ENCODE results near the gene PROX2.

Gene PROX2

GRCh38 chr14:74840603-74841030 lies 35.3 kb downstream of the PROX2 start:
- no peak overlapping the region for H3K27ac ChIP-seq (replicated peaks; ENCODE audit: low read length)

GRCh38 chr14:74838166-74838565 lies 37.8 kb downstream of the PROX2 start:
- Histone ChIP-seq H3K27me3 (ENCODE audit: control insufficient read depth in 3 of 3, insufficient read depth in 3 of 3, low read depth in 1 of 3, low read length in 3 of 3) (no peaks in the 10 kb centered on the region), H2BK120ac (ENCODE audit: low read depth, low read length) (no peak overlapping the region), H3K36me3 (replicated peaks in 1 of 2; ENCODE audit: control insufficient read depth in 2 of 2, insufficient read depth in 2 of 2, low read length in 2 of 2) (peaks cover 4 to 68% of the 10 kb centered on the region in 2 donors), H4K91ac (ENCODE audit: low read depth, low read length, poor library complexity) (no peak overlapping the region), H2BK15ac (ENCODE audit: low read length) (no peak overlapping the region), H3K18ac (ENCODE audit: low read length) (no peak overlapping the region), H3K4me1 (ENCODE audit: control insufficient read depth in 2 of 2, insufficient read depth in 1 of 2, low read depth in 1 of 2, low read length in 2 of 2) (peaks cover 0 to 1% of the 10 kb centered on the region in 2 donors), H3K14ac (ENCODE audit: low read length) (no peak overlapping the region), H3K9ac (ENCODE audit: low read depth, low read length, poor library complexity) (no peak overlapping the region), H3K9me3 (replicated peaks in 1 of 2; ENCODE audit: control insufficient read depth in 2 of 2, insufficient read depth in 1 of 2, low read depth in 1 of 2, low read length in 2 of 2) (no peaks in the 10 kb centered on the region), H2BK12ac (ENCODE audit: low read length) (no peak overlapping the region), H3K4me2 (ENCODE audit: insufficient read depth, low read length, poor library complexity, severe bottlenecking) (no peak overlapping the region), H3K27ac (replicated peaks; ENCODE audit: low read length) (no peak overlapping the region), H3K79me1 (ENCODE audit: low read depth, low read length) (no peaks in the 10 kb centered on the region), H2AFZ (ENCODE audit: low read length) (no peak overlapping the region), H3K23ac (ENCODE audit: low read depth, low read length, poor library complexity) (no peak overlapping the region), H4K8ac (ENCODE audit: low read depth, low read length) (no peak overlapping the region), H3K4ac (ENCODE audit: low read length) (no peak overlapping the region), H2BK5ac (ENCODE audit: low read length) (no peak overlapping the region), H3K4me3 (ENCODE audit: low read length in 2 of 2) (no peak overlapping the region), H2AK5ac (ENCODE audit: low read depth, low read length) (no peak overlapping the region)
- no CpG with 5 or more reads among the region's 2 CpGs for WGBS, 2 donors (ENCODE audit: extremely low coverage in 2 of 2, insufficient read length in 2 of 2, insufficient replicate concordance in 1 of 2)
- no peak for DNase-seq (ENCODE audit: low spot score)

More at GRCh38 chr14:74840603-74841030, 35.3 kb downstream of the PROX2 start:
- WGBS, 2 donors (ENCODE audit: extremely low coverage in 2 of 2, insufficient read length in 2 of 2, insufficient replicate concordance in 1 of 2): no CpG with 5 or more reads among the region's 5 CpGs
- H2AFZ ChIP-seq (ENCODE audit: low read length): no peak overlapping the region
- peaks cover 0 to 1% of the 10 kb centered on the region in 2 donors for H3K4me1 ChIP-seq (ENCODE audit: control insufficient read depth in 2 of 2, insufficient read depth in 1 of 2, low read depth in 1 of 2, low read length in 2 of 2)
- no peak overlapping the region for H2AK5ac ChIP-seq (ENCODE audit: low read depth, low read length)
- no peak overlapping the region for H2BK15ac ChIP-seq (ENCODE audit: low read length)
- H3K4ac ChIP-seq (ENCODE audit: low read length): no peak overlapping the region
- no peak overlapping the region for H2BK5ac ChIP-seq (ENCODE audit: low read length)
- DNase-seq (ENCODE audit: low spot score): no peak
- H3K14ac ChIP-seq (ENCODE audit: low read length): no peak overlapping the region
- H2BK120ac ChIP-seq (ENCODE audit: low read depth, low read length): no peak overlapping the region
- no peak overlapping the region for H3K4me3 ChIP-seq (ENCODE audit: low read length in 2 of 2)
- no peak overlapping the region for H3K18ac ChIP-seq (ENCODE audit: low read length)
- peaks cover 4 to 44% of the 10 kb centered on the region in 2 donors for H3K36me3 ChIP-seq (replicated peaks in 1 of 2; ENCODE audit: control insufficient read depth in 2 of 2, insufficient read depth in 2 of 2, low read length in 2 of 2)
- no peaks in the 10 kb centered on the region for H3K79me1 ChIP-seq (ENCODE audit: low read depth, low read length)
- no peak overlapping the region for H4K91ac ChIP-seq (ENCODE audit: low read depth, low read length, poor library complexity)
- H3K9me3 ChIP-seq (replicated peaks in 1 of 2; ENCODE audit: control insufficient read depth in 2 of 2, insufficient read depth in 1 of 2, low read depth in 1 of 2, low read length in 2 of 2): no peaks in the 10 kb centered on the region
- no peak overlapping the region for H4K8ac ChIP-seq (ENCODE audit: low read depth, low read length)
- H2BK12ac ChIP-seq (ENCODE audit: low read length): no peak overlapping the region
- no peak overlapping the region for H3K23ac ChIP-seq (ENCODE audit: low read depth, low read length, poor library complexity)
- no peak overlapping the region for H3K9ac ChIP-seq (ENCODE audit: low read depth, low read length, poor library complexity)
- H3K27me3 ChIP-seq (ENCODE audit: control insufficient read depth in 3 of 3, insufficient read depth in 3 of 3, low read depth in 1 of 3, low read length in 3 of 3): no peaks in the 10 kb centered on the region
- H3K4me2 ChIP-seq (ENCODE audit: insufficient read depth, low read length, poor library complexity, severe bottlenecking): no peak overlapping the region

- WGBS, 2 donors (ENCODE audit: extremely low coverage in 2 of 2, insufficient read length in 2 of 2, insufficient replicate concordance in 1 of 2): no CpG with 5 or more reads among the region's 1 CpG
- Histone ChIP-seq H3K4ac (ENCODE audit: low read length) (no peak overlapping the region), H3K4me1 (ENCODE audit: control insufficient read depth in 2 of 2, insufficient read depth in 1 of 2, low read depth in 1 of 2, low read length in 2 of 2) (no peaks in the 10 kb centered on the region), H3K27ac (replicated peaks; ENCODE audit: low read length) (no peak overlapping the region), H3K23ac (ENCODE audit: low read depth, low read length, poor library complexity) (no peak overlapping the region), H3K79me1 (ENCODE audit: low read depth, low read length) (no peaks in the 10 kb centered on the region), H3K18ac (ENCODE audit: low read length) (no peak overlapping the region), H3K14ac (ENCODE audit: low read length) (no peak overlapping the region), H3K4me2 (ENCODE audit: insufficient read depth, low read length, poor library complexity, severe bottlenecking) (no peak overlapping the region), H2BK12ac (ENCODE audit: low read length) (no peak overlapping the region), H3K27me3 (ENCODE audit: control insufficient read depth in 3 of 3, insufficient read depth in 3 of 3, low read depth in 1 of 3, low read length in 3 of 3) (no peaks in the 10 kb centered on the region), H2AFZ (ENCODE audit: low read length) (no peak overlapping the region), H3K4me3 (ENCODE audit: low read length in 2 of 2) (no peak overlapping the region), H4K91ac (ENCODE audit: low read depth, low read length, poor library complexity) (no peak overlapping the region), H3K9ac (ENCODE audit: low read depth, low read length, poor library complexity) (no peak overlapping the region), H3K36me3 (replicated peaks in 1 of 2; ENCODE audit: control insufficient read depth in 2 of 2, insufficient read depth in 2 of 2, low read length in 2 of 2) (peaks cover 4 to 83% of the 10 kb centered on the region in 2 donors), H2AK5ac (ENCODE audit: low read depth, low read length) (no peak overlapping the region), H3K9me3 (replicated peaks in 1 of 2; ENCODE audit: control insufficient read depth in 2 of 2, insufficient read depth in 1 of 2, low read depth in 1 of 2, low read length in 2 of 2) (no peaks in the 10 kb centered on the region), H2BK5ac (ENCODE audit: low read length) (no peak overlapping the region), H2BK15ac (ENCODE audit: low read length) (no peak overlapping the region), H4K8ac (ENCODE audit: low read depth, low read length) (no peak overlapping the region), H2BK120ac (ENCODE audit: low read depth, low read length) (no peak overlapping the region)
- no peak for DNase-seq (ENCODE audit: low spot score)
These were observed 39.5 kb downstream of the PROX2 start for GRCh38 chr14:74836251-74836960.

- Histone ChIP-seq H3K4me1 (ENCODE audit: control insufficient read depth in 2 of 2, insufficient read depth in 1 of 2, low read depth in 1 of 2, low read length in 2 of 2) (no peaks in the 10 kb centered on the region), H2AFZ (ENCODE audit: low read length) (no peak overlapping the region), H3K4me2 (ENCODE audit: insufficient read depth, low read length, poor library complexity, severe bottlenecking) (no peak overlapping the region), H3K23ac (ENCODE audit: low read depth, low read length, poor library complexity) (no peak overlapping the region), H4K91ac (ENCODE audit: low read depth, low read length, poor library complexity) (no peak overlapping the region), H3K9me3 (replicated peaks in 1 of 2; ENCODE audit: control insufficient read depth in 2 of 2, insufficient read depth in 1 of 2, low read depth in 1 of 2, low read length in 2 of 2) (no peaks in the 10 kb centered on the region), H2BK120ac (ENCODE audit: low read depth, low read length) (no peak overlapping the region), H3K27me3 (ENCODE audit: control insufficient read depth in 3 of 3, insufficient read depth in 3 of 3, low read depth in 1 of 3, low read length in 3 of 3) (no peaks in the 10 kb centered on the region), H2BK5ac (ENCODE audit: low read length) (no peak overlapping the region), H2BK12ac (ENCODE audit: low read length) (no peak overlapping the region), H3K4ac (ENCODE audit: low read length) (no peak overlapping the region), H4K8ac (ENCODE audit: low read depth, low read length) (no peak overlapping the region), H2BK15ac (ENCODE audit: low read length) (no peak overlapping the region), H3K18ac (ENCODE audit: low read length) (no peak overlapping the region), H3K14ac (ENCODE audit: low read length) (no peak overlapping the region), H3K27ac (replicated peaks; ENCODE audit: low read length) (no peak overlapping the region), H3K9ac (ENCODE audit: low read depth, low read length, poor library complexity) (no peak overlapping the region), H3K4me3 (ENCODE audit: low read length in 2 of 2) (no peak overlapping the region), H3K36me3 (replicated peaks in 1 of 2; ENCODE audit: control insufficient read depth in 2 of 2, insufficient read depth in 2 of 2, low read length in 2 of 2) (peaks cover 4 to 87% of the 10 kb centered on the region in 2 donors), H2AK5ac (ENCODE audit: low read depth, low read length) (no peak overlapping the region), H3K79me1 (ENCODE audit: low read depth, low read length) (no peaks in the 10 kb centered on the region)
- DNase-seq (ENCODE audit: low spot score): no peak
- WGBS, 2 donors (ENCODE audit: extremely low coverage in 2 of 2, insufficient read length in 2 of 2, insufficient replicate concordance in 1 of 2): no CpG with 5 or more reads among the region's 7 CpGs
These were observed 40.2 kb downstream of the PROX2 start for GRCh38 chr14:74835645-74836250.
